Calu3 (cell line): ENCODE data around the gene ADGRD1. TPM values are rescaled to one million over a fixed set of nuclear protein-coding genes. Genes with fewer than 3 reads are reported as not detected.
A peak's percentile ranks its signal among the peaks of the same experiment; 100 is the strongest.
"Not testable (repeated sequence)": the region's sequence is repeated elsewhere in the genome, so short reads cannot be mapped to it uniquely, and the experiment has no call there.

Experiments used
- Bru-seq: library from RNA; stranded (reverse); fragments of 400-500 nt; gene quantifications from one replicate; lab custom pipeline; 2021; lab: Mats Ljungman, UMichigan
- BruChase-seq, 2 experiments: library from RNA; stranded (reverse); fragments of 400-500 nt; gene quantifications; one replicate each; lab custom pipeline; 2021; lab: Mats Ljungman, UMichigan
- BruUV-seq: library from RNA; stranded (reverse); fragments of 400-500 nt; replicated peaks from 2 replicates; lab custom pipeline; 2021; lab: Mats Ljungman, UMichigan
- CTCF ChIA-PET: fragments of 300-600 bp; sonication (Branson Sonifier 250); formaldehyde crosslinking; loops from one replicate; lab custom pipeline; 2022; ENCODE audit warnings: antibody characterized with exemption; lab: Charles Lee
- DNase-seq: peaks from one replicate; pipeline ENCODE4 v3.0.0; 2022
- H3K27ac Mint-ChIP-seq: one replicate; pipeline ENCODE4 v1.8.0; 2022; ENCODE audit warnings: mixed read lengths; ENCODE audit not compliant: unreplicated experiment
- H3K27me3 Mint-ChIP-seq: one replicate; pipeline ENCODE4 v1.8.0; 2022; ENCODE audit warnings: mixed read lengths; ENCODE audit not compliant: unreplicated experiment
- H3K36me3 Mint-ChIP-seq: one replicate; pipeline ENCODE4 v1.8.0; 2022; ENCODE audit warnings: mild to moderate bottlenecking, moderate library complexity, mixed read lengths; ENCODE audit not compliant: insufficient read depth, unreplicated experiment
- H3K4me1 Mint-ChIP-seq: one replicate; pipeline ENCODE4 v1.8.0; 2022; ENCODE audit warnings: mild to moderate bottlenecking, low read depth, mixed read lengths; ENCODE audit not compliant: unreplicated experiment
- H3K4me3 Mint-ChIP-seq: one replicate; pipeline ENCODE4 v1.8.0; 2022; ENCODE audit warnings: mild to moderate bottlenecking, low read depth, moderate library complexity, mixed read lengths; ENCODE audit not compliant: unreplicated experiment
- H3K9me3 Mint-ChIP-seq: one replicate; pipeline ENCODE4 v1.8.0; 2022; ENCODE audit warnings: low read depth, mixed read lengths; ENCODE audit not compliant: unreplicated experiment
- CTCF ChIP-seq: fragments of 200-600 bp; IDR thresholded peaks from one replicate; pipeline ENCODE4 v1.8.0; 2022; ENCODE audit warnings: antibody characterized with exemption; ENCODE audit not compliant: unreplicated experiment
- intact Hi-C: fragments of 100-400 bp; cut with micrococcal nuclease; formaldehyde crosslinking; loops from one replicate; pipeline ENCODE4 v1.10.0; 2022; ENCODE audit not compliant: unreplicated experiment
- long read RNA-seq: library from polyadenylated mRNA; stranded (forward); transcript quantifications from one replicate; pipeline ENCODE4 v2.0.0, GENCODE V29; 2022
- total RNA-seq: library from RNA; stranded (reverse); gene quantifications from 2 replicates; pipeline ENCODE4 v1.2.3, GENCODE V29; 2022

ADGRD1 gene
- total RNA-seq, result not detected in 2 replicates
- percentile 3 among the genes with signal in this experiment for Bru-seq, nascent RNA
- percentile 1 among the genes with signal in this experiment for BruChase-seq, experiment 1, labeled RNA remaining after a 6-hour chase
- BruChase-seq, experiment 2, labeled RNA remaining after a 2-hour chase, result percentile 2 among the genes with signal in this experiment
- long read RNA-seq, result 0 reads

GRCh38 chr12:130953771-130954543 lies at the start of gene ADGRD1:
TSS of gene ADGRD1 (plus strand) at chr12:130953907. CDS start at chr12:130954466, 559 bp downstream.
- intact Hi-C loops, result no loop called here
- peak within 1 kb of the TSS; percentile 21 for H3K4me3 Mint-ChIP-seq
- no peaks in the 10 kb centered on the region for H3K4me1 Mint-ChIP-seq

GRCh38 chr12:130904064-130904463 lies 49.6 kb upstream of the ADGRD1 start:
- H3K4me3 Mint-ChIP-seq, result no peak overlapping the region
- peaks cover 2% of the 10 kb centered on the region for H3K9me3 Mint-ChIP-seq
- TF ChIP-seq CTCF, result no peak
- CTCF ChIA-PET, result no interaction called here
- no TSS peak for BruUV-seq
- H3K4me1 Mint-ChIP-seq, result no peaks in the 10 kb centered on the region
- intact Hi-C loops, result no loop called here
- H3K36me3 Mint-ChIP-seq, result no peaks in the 10 kb centered on the region
- H3K27ac Mint-ChIP-seq, result no peak overlapping the region
- H3K27me3 Mint-ChIP-seq, result no peaks in the 10 kb centered on the region
- no peak for DNase-seq

More at GRCh38 chr12:130953771-130954543, at the start of gene ADGRD1:
- Mint-ChIP-seq H3K9me3 (no peaks in the 10 kb centered on the region), H3K27ac (no peak within 1 kb of the TSS), H3K36me3 (no peaks in the 10 kb centered on the region), H3K27me3 (peaks cover 36% of the 10 kb centered on the region)
- no TSS peak for BruUV-seq
- no peak for DNase-seq
- TF ChIP-seq CTCF, result no peak
- CTCF ChIA-PET, result no interaction called here

GRCh38 chr12:130904936-130905455 lies 48.7 kb upstream of the ADGRD1 start:
- H3K27ac Mint-ChIP-seq, H3K4me3 Mint-ChIP-seq, H3K36me3 Mint-ChIP-seq, intact Hi-C loops, H3K4me1 Mint-ChIP-seq, CTCF ChIA-PET, H3K9me3 Mint-ChIP-seq, BruUV-seq, DNase-seq, H3K27me3 Mint-ChIP-seq: not testable (repeated sequence)

GRCh38 chr12:130909111-130909510 lies 44.6 kb upstream of the ADGRD1 start:
- no peaks in the 10 kb centered on the region for H3K4me1 Mint-ChIP-seq
- peaks cover 7% of the 10 kb centered on the region for H3K9me3 Mint-ChIP-seq
- H3K36me3 Mint-ChIP-seq, result no peaks in the 10 kb centered on the region
- no peak overlapping the region for H3K4me3 Mint-ChIP-seq
- intact Hi-C loops, result no loop called here
- no peaks in the 10 kb centered on the region for H3K27me3 Mint-ChIP-seq
- BruUV-seq, result no TSS peak
- no peak overlapping the region for H3K27ac Mint-ChIP-seq
- no peak for TF ChIP-seq CTCF
- no peak for DNase-seq
- CTCF ChIA-PET, result no interaction called here
